Ammon's horn (tissue), 1 donor: ENCODE data around the gene GBF1.
A peak's percentile ranks its signal among the peaks of the same experiment; 100 is the strongest.
"Not testable (repeated sequence)": the region's sequence is repeated elsewhere in the genome, so short reads cannot be mapped to it uniquely, and the experiment has no call there.

Source experiments
- DNase-seq: peaks from one replicate; pipeline ENCODE4 v3.0.0-alpha.2; 2016; ENCODE audit warnings: low spot score

The GBF1 gene, protein sequence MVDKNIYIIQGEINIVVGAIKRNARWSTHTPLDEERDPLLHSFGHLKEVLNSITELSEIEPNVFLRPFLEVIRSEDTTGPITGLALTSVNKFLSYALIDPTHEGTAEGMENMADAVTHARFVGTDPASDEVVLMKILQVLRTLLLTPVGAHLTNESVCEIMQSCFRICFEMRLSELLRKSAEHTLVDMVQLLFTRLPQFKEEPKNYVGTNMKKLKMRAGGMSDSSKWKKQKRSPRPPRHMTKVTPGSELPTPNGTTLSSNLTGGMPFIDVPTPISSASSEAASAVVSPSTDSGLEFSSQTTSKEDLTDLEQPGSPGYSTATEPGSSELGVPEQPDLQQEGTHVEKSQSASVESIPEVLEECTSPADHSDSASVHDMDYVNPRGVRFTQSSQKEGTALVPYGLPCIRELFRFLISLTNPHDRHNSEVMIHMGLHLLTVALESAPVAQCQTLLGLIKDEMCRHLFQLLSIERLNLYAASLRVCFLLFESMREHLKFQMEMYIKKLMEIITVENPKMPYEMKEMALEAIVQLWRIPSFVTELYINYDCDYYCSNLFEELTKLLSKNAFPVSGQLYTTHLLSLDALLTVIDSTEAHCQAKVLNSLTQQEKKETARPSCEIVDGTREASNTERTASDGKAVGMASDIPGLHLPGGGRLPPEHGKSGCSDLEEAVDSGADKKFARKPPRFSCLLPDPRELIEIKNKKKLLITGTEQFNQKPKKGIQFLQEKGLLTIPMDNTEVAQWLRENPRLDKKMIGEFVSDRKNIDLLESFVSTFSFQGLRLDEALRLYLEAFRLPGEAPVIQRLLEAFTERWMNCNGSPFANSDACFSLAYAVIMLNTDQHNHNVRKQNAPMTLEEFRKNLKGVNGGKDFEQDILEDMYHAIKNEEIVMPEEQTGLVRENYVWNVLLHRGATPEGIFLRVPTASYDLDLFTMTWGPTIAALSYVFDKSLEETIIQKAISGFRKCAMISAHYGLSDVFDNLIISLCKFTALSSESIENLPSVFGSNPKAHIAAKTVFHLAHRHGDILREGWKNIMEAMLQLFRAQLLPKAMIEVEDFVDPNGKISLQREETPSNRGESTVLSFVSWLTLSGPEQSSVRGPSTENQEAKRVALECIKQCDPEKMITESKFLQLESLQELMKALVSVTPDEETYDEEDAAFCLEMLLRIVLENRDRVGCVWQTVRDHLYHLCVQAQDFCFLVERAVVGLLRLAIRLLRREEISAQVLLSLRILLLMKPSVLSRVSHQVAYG (N-terminal part only)

DNA sequence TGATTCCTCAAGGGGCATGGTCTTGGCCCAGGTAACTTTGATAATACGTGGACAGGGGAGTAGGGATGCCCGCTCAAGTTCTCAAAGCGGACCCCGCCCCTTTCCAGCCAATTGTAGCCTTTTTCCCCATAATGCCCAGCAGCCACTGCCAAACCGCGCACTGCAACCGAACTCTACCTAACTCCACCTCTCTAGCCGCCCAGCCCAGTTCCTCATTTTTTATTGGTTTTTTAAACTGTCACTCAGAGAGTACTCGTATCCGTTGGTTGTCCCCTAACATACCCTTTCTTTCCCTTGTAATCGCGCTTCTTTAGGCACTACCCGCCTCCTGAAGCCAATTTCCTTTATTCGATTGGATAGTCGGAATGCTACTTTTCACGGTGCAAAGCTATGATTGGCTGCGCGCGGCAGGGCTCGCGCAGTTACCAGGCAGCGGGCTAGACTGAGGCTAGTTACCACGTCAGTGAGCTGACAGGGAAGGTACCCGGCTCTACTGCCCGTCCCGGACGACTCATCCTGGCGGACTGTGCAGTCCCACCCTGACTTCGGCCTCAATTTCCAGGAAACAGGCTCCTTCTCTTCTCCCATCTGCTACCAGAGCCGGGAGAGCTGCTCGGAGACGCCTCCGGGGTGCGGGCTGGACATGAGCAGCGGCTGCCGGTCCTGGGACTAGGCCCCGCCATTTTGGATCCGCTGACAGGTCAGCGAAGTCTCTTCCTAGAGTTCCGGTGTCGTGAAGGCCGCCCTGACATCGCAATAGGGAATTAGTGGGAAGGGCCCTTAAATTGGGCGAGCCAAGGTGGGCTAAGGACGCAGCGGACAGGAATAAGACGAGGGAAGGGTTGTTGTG lies at the start of gene GBF1:
Gene GBF1 (plus strand): TSS at position 451 of the 850 bp plus-strand sequence. CDS start 13,407 bp downstream, outside the sequence.
- peak; percentile 99 for DNase-seq

DNA sequence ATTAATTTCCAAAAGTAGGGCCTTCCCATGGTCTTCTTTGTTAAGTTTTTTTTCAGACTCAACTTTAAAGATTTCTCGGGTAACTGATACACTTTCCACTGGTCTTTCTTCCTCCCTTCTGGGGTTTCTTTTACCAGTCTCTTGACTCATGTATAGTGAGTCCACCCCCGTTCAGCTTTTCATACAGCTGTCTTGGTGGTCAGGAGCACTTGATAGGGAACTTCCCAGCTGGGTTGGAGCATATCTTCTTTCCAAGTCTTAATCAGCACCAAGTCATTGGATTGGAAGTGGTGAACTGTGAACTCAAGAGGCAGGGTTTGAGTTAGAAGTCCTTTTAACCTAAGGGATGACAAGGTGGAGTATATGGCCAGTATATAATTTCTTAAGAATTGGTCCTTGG lies 48.4 kb upstream of the GBF1 start:
- no peak for DNase-seq

DNA sequence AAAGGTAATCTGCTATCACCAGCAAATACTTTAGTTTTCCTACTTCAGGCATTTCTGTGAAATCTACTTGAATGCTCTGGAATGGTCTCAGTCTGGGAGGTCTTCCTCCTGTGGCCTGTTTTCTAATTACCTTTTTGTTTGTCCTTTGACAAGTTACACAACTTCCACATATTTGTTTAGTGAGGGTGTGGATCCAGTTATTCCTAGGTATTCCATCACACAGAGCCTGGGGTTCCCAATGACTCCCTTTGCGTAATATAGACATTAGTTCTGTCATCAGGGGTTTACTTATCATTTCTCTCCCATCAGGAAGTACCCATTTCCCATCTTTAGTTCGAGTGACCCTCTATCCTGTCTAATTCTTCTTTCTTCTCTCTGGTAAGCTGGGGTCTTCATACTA lies 47.3 kb upstream of the GBF1 start:
- DNase-seq = no peak

DNA sequence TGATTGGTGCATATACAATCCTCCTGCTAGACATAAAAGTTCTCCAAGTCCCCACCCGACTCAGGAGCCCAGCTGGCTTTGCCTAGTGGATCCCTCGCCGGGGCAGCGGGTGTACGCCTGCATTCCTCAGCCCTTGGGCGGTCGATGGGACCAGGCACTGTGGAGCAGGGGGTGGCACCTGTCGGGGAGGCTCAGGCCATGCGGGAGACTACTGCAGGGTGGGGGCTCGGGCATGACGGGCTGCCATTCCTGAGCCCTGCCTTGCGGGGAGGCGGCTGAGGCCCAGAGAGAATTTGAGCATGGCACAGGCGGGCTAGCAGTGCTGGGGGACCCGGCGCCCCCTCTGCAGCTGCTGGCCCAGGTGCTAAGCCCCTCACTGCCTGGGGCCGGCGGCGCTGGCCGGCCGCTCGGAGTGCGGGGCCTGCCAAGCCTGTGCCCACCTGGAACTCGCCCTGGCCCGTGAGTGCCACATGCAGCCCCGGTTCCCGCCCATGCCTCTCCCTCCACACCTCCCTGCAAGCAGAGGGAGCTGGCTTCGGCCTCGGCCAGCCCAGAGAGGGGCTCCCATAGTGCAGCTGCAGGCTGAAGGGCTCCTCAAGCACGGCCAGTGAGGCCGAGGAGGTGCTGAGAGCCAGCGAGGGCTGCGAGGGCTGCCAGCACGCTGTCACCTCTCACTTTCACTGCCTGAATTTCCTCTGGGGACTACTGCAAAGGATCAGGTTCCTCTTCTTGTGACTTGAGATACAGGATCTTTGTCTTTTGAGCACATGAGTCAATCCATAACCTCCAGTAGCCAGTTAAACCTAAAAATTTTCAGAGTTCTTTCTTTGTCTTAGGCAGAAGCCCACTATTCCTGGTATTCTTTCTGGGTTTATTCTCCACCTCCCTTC lies 44.3 kb upstream of the GBF1 start:
- no peak for DNase-seq

DNA sequence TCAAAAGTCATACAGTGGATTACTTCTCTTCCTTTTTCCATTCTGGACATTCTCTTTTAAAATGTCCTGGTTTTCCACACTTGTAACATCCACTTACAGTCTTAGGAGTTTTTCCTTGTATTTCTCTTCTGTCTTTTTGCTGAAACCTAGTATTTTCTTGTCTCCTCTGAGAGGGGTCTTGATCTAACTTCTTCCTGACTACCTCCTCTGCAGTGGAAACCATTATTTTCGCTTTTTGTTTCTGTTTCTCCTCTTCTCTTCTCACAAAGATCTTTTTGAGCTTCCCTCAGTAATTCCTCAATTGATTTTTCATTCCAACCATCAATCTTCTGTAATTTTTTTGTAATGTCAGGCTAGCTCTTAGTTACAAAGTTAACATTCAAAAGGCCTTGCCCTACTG lies 42.9 kb upstream of the GBF1 start:
- no peak for DNase-seq

DNA sequence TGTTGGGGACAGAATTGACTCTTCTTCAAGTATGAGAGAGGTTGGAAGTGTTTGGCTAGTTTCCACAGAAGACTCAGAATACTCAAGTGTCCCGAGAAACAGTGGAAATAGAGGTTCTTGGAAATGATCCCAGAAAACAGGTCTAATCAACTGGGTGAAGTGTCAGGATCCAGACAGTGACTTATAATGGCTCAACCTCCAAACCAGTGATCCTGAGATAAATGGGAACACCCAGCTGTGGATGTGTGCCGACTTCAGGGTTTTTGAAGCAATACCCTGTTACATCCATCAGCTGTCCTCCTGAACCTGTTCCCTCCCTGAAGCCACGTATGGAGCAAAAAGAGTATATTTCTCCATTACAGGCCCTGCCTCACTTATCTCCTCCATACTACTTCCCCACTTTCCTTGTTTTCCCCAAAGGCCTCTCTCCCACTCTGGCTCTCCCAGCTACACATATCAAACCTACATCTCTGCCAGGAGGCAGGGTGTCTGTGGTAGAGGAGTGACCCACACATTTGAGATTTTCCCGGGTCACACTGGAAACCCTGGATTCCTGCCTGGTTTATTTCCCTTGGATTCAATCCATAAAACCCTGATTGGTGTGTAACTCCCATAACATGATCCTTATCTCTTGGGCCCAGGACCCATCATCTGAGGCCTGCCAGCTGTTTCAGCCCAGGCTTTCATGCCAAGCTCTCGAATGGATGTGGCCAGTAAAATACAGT lies 36.9 kb upstream of the GBF1 start:
- DNase-seq = no peak

DNA sequence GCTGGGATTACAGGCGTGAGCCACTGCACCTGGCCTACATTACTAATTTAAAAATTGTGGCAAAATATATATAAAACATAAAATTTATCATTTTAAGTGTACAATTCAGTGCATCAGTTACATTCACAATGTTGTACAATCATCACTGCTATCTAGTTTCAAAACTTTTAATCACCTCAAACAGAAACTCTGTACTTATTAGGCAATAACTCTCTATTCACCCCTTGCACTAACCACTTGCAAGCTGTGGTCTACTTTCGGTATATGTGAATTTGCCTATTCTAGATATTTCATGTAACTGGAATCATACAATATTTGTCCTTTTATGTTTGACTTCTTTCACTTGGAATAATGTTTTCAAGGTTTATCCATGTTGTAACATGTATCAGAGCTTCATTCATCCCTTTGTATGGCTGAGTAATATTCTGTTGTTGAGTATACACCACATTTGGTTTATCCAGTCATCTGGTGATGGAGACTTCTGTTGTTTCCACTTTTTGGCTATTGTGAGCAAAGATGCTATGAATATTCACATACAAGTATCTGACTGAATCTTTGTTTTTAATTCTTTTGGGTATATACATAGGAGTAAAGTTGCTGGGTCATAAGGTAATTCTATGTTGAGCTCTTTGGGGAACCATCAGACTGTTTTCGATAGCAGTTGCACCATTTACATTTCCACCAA lies 33.6 kb upstream of the GBF1 start:
- DNase-seq = no peak

DNA sequence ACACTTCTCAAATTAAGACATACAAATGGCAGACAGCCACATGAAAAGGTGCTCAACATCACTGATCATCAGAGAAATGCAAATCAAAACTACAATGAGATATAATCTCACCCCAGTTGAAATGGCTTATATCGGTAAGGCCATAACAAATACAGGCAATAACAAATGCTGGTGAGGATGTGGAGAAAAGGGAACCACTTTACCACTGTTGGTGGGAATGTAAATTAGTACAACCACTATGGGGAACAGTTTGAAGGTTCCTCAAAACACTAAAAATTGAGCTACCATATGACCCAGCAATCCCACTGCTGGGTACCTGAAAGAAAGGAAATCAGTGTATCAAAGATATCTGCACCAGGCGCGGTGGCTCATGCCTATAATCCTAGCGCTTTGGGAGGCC lies 31.7 kb upstream of the GBF1 start:
- DNase-seq = not testable (repeated sequence)

DNA sequence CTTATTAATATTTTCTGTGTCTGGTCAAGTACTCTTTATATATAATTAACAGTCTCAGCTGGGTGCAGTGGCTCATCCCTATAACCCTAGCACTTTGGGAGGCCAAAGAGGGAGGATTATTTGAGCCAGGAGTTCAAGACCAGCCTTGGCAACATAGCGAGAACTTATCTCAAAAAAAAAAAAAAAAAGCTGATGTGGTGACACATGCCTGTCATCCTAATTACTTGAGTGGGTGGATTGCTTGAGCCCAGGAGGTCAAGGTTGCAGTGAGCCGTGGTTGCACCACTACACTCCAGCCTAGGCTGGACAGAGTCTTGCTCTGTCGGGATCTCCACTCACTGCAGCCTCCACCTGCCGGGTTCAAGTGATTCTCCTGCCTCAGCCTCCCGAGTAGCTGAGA lies 26.0 kb upstream of the GBF1 start:
- no peak for DNase-seq

DNA sequence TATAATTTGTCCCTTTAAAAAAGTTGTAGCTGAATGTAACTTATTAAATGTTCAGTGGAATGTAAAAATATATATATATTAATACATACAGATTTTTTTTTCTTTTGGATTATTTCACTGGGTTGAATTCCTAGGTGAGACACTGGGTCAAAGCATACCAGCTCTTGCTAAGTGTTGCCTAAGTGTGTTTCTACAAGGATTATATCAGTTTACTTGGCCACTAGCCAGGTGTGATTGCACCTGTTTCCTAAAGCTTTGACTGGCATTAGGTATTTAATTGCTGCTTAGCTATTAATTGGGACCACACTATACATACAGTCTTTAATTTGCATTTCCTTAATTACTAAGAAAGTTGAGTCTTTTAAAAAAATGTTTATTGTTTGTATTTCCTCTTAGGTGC lies 24.7 kb upstream of the GBF1 start:
- no peak for DNase-seq

DNA sequence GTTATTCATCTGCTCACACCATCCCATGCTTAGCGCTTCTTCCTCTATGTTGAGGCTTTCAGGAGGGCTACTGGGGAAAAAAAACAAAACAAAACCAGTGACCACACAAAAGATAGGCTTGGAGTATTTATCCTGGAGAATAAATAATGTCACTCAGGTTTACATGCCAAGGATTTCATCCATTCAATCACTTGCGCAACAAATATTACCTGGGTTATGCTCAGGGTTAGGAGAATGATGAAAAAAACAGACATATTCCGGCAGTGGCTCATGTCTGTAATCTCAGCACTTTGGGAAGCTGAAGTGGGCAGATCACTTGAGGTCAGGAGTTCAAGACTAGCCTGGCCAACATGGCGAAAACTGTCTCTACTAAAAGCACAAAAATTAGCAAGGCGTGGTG lies 22.5 kb upstream of the GBF1 start:
- DNase-seq = no peak

DNA sequence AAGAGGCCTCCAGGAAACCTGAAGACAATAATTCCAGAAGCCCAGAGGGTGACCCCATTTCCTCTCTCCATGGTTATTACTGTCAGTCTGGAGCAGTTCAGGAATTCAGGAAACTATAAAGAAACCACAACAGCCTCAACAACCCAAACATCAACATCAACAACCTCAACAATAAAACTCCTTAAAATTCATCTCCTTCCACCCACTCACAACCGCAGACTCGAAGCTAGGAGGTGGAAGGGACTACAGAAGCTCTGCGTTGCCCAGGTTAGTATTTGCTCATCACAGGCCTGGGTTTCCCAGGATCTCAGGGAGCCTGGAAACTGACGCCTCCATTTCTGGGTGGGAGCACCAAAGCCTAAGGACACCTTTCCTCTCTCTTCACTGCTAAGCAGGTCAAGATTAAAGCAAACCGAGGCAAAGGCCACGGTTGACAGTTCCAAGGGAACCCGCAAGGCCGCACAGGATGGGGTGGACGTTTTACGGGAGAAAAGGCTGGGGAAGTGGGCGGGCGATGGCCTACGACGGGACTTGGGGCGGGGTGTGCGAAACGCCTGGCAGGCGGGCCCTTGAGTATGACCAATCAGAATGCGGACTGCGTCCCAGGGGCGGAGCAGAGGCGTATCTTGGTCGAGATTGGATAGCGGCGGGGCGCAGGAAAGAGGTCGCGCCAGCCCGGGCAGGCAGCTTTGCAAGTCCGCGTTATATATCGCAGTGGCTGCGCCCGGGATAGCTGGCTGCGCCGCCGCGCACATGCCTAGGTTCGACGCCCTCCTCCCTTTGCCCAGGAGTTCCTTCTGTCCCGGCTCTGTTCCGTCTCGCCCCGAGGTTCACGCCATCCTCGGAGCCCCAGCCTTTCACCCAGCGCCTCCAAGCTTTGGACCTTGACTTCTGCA lies 19.4 kb upstream of the GBF1 start, which contains the start of gene ELOVL3:
Gene ELOVL3 (plus strand): TSS at position 654 of the 896 bp plus-strand sequence. CDS start 250 bp downstream, outside the sequence.
- DNase-seq = peak; percentile 97

DNA sequence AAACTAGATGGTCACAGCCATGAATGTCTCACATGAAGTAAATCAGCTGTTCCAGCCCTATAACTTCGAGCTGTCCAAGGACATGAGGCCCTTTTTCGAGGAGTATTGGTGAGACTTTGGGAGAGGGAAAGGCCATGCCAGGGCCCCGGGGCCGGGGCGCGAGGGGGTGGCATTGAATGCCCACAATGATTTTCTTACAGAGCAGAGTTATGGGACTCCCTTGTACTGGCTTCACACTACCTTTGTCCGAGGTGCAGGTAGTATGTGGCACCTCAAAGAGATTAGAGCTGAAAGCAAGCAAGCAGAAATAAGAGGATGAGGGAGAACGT lies 18.8 kb upstream of the GBF1 start:
- DNase-seq = no peak

DNA sequence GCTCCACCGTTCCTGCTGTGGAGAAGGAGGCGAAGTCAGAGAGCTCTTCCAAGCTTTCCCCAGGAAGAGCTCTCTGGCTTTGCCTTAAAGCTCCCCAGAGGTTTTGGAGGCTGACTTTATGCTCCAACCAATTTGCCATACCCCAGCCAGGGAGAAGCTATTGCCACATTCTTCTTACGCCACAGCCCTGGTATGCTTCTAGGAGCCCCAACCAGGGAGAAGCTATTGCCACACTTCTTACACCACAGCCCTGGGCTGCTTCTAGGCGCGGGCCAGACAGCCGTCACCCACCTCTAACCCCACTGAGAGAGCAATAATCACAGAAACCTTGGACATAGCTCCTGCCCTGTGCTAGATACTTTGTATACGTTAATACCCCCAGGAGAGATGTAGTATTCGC lies 18.3 kb upstream of the GBF1 start:
- no peak for DNase-seq

DNA sequence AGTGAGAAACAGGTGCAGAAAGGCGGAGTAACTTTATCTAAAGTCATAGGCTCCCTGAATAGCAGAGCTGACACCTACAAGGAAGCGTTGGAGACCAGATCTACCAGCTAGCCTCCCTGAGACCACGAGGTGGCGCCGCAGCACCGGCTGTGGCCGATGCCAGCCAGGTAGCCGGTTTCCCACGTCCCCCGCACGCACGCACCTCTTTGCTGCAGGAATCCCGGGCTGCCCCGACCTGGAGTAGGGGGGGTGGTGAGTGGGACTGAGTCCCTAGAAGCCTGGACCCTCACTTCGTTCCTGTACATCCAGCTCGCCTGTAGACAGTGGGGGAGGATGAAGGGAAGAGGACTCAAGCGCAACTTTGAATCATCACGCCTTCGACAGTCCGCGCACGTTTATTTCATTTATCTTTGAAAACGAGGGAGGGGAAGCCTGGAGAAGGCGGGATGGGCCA lies 15.5 kb upstream of the GBF1 start:
- peak; percentile 89 for DNase-seq

DNA sequence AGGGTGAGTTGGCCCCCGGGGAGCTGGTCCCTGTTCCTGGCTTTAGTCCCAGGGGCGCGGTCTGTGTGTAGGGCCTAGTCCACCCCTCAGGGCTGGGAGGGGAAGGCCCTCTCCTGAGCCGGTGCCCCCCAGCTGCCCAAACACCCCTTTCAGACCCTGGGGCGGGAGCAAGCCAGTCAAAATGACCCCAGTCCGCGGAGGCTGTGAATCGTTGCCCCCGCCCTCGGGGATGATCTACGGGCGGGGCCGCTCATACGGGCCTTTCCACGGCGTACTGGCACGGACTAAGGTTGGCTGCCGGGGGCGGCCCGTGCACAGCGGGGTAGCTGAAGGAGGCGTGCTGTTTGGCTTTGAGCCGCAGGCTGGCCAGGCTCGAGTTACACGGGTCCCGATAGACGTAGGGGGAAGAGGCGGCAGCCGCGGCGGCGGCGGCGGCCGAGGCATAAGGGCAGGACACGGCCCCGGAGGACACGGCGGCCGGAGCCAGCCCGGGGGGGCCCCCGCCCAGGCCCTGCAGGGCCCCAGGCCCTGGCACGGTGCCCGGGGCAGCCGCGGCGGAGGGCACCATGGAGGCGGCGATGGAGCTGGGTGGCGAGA lies 15.0 kb upstream of the GBF1 start:
- DNase-seq = no peak

DNA sequence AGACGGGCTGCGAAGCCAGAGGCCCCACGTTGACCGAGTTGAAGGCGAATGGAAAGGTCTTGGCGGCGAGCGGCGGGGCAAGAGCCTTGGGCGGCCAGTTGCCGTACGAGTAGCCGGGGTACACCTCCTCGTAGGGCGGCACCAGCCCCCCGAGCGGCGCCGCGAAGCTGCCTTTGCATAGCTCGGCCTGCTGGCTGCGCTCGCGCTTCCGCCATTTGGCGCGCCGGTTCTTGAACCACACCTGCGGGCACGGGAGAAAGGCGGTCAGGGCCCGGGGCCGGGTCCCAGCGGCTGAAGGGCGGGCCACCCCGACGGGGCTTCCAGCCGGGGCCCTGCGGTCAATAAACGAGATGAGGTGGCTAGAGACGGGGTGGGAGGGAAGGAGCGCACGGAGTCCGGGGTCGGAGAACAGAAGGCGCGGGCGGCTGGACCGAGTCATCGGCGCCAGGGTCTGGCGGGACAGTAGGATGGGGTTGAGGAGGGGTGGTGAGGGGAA lies 14.4 kb upstream of the GBF1 start:
- DNase-seq = no peak
